ENCODE measurements around the gene SMAD7. TPM values are rescaled to one million over a fixed set of nuclear protein-coding genes. Genes with fewer than 3 reads are reported as not detected.

SMAD7 gene
- polyA plus RNA-seq, 3 donors, result 6.8 to 53.8 (median 18.1) TPM

GRCh38 chr18:48967545-48967944 lies 16.8 kb upstream of the SMAD7 start:
- 86 to 92% (median 90%) methylated on average over 2 of the region's 2 CpGs for WGBS, 3 donors
- H3K27ac ChIP-seq (ENCODE audit: low read depth, low read length), result no peak overlapping the region

- no peak overlapping the region for H3K27ac ChIP-seq (ENCODE audit: low read depth, low read length)
- 92 to 97% (median 94%) methylated on average over 1 of the region's 1 CpG for WGBS, 3 donors
These were observed 15.8 kb upstream of the SMAD7 start for GRCh38 chr18:48966523-48966922.

GRCh38 chr18:48963586-48964470 lies 13.1 kb upstream of the SMAD7 start:
- no peak overlapping the region for H3K27ac ChIP-seq (ENCODE audit: low read depth, low read length)
- 66 to 86% (median 66%) methylated on average over 10 of the region's 10 CpGs for WGBS, 3 donors

- H3K27ac ChIP-seq (ENCODE audit: low read depth, low read length), result no peak overlapping the region
- 63 to 76% (median 69%) methylated on average over 3 of the region's 3 CpGs for WGBS, 3 donors
These were observed 12.3 kb upstream of the SMAD7 start for GRCh38 chr18:48962994-48963561.

GRCh38 chr18:48962252-48962993 lies 11.7 kb upstream of the SMAD7 start:
- WGBS, 3 donors, result 82 to 92% (median 86%) methylated on average over 13 of the region's 13 CpGs
- no peak overlapping the region for H3K27ac ChIP-seq (ENCODE audit: low read depth, low read length)

- no peak overlapping the region for H3K27ac ChIP-seq (ENCODE audit: low read depth, low read length)
- 88 to 94% (median 90%) methylated on average over 12 of the region's 12 CpGs for WGBS, 3 donors
These were observed 10.8 kb upstream of the SMAD7 start for GRCh38 chr18:48961547-48961946.

- H3K27ac ChIP-seq (ENCODE audit: low read depth, low read length), result no peak overlapping the region
- 87 to 89% (median 87%) methylated on average over 17 of the region's 17 CpGs for WGBS, 3 donors
These were observed 9.5 kb upstream of the SMAD7 start for GRCh38 chr18:48959921-48960920.

GRCh38 chr18:48959551-48959920 lies 8.8 kb upstream of the SMAD7 start:
- WGBS, 3 donors, result 80 to 92% (median 91%) methylated on average over 7 of the region's 7 CpGs
- H3K27ac ChIP-seq (ENCODE audit: low read depth, low read length), result no peak overlapping the region

- WGBS, 3 donors, result 93 to 95% (median 95%) methylated on average over 6 of the region's 6 CpGs
- H3K27ac ChIP-seq (ENCODE audit: low read depth, low read length), result no peak overlapping the region
These were observed 8.2 kb upstream of the SMAD7 start for GRCh38 chr18:48958951-48959350.

- 66 to 75% (median 71%) methylated on average over 4 of the region's 4 CpGs for WGBS, 3 donors
- H3K27ac ChIP-seq (ENCODE audit: low read depth, low read length), result no peak overlapping the region
These were observed 6.9 kb upstream of the SMAD7 start for GRCh38 chr18:48957616-48958015.

GRCh38 chr18:48957136-48957535 lies 6.4 kb upstream of the SMAD7 start:
- no peak overlapping the region for H3K27ac ChIP-seq (ENCODE audit: low read depth, low read length)
- 62 to 82% (median 73%) methylated on average over 8 of the region's 8 CpGs for WGBS, 3 donors

GRCh38 chr18:48956356-48956755 lies 5.6 kb upstream of the SMAD7 start:
- H3K27ac ChIP-seq (ENCODE audit: low read depth, low read length), result no peak overlapping the region
- WGBS, 3 donors, result 73 to 77% (median 73%) methylated on average over 1 of the region's 1 CpG

- 29 to 51% (median 34%) methylated on average over 7 of the region's 7 CpGs for WGBS, 3 donors
- no peak overlapping the region for H3K27ac ChIP-seq (ENCODE audit: low read depth, low read length)
These were observed 5.1 kb upstream of the SMAD7 start for GRCh38 chr18:48955830-48956261.

- H3K27ac ChIP-seq (ENCODE audit: low read depth, low read length), result peak overlapping the region; percentile 72
- 71 to 86% (median 71%) methylated on average over 14 of the region's 14 CpGs for WGBS, 3 donors
These were observed 4.4 kb upstream of the SMAD7 start for GRCh38 chr18:48954886-48955819.

- 46 to 71% (median 62%) methylated on average over 19 of the region's 19 CpGs for WGBS, 3 donors
- H3K27ac ChIP-seq (ENCODE audit: low read depth, low read length), result peak overlapping the region; percentile 36
These were observed 2.4 kb upstream of the SMAD7 start for GRCh38 chr18:48953104-48953706.

GRCh38 chr18:48952287-48953103 lies 1.7 kb upstream of the SMAD7 start:
- 0 to 1% (median 0%) methylated on average over 61 to 67 of the region's 67 CpGs for WGBS, 3 donors
- peak overlapping the region; percentile 36 for H3K27ac ChIP-seq (ENCODE audit: low read depth, low read length)
